GM19438 (cell line): Measurements from ENCODE around the gene TFAP2A.

Experiments
- ATAC-seq: cut with Tn5 transposase; IDR thresholded peaks from one replicate; pipeline ENCODE4 v1.9.1; 2021; ENCODE audit warnings: low read depth; ENCODE audit not compliant: unreplicated experiment

TFAP2A gene

GRCh38 chr6:10347561-10348327 lies 67.1 kb downstream of the TFAP2A start:
- no peak for ATAC-seq
